ENCODE measurements around the gene ANKFY1. TPM values are rescaled to one million over a fixed set of nuclear protein-coding genes. Genes with fewer than 3 reads are reported as not detected.

The ANKFY1 gene
- total and polyA plus RNA-seq, 9 of the 15 experiments (the other 6 are each of a cell fraction or from before 2014, with no cell fraction given), result 4.3 to 25.6 (median 12.2) TPM

DNA sequence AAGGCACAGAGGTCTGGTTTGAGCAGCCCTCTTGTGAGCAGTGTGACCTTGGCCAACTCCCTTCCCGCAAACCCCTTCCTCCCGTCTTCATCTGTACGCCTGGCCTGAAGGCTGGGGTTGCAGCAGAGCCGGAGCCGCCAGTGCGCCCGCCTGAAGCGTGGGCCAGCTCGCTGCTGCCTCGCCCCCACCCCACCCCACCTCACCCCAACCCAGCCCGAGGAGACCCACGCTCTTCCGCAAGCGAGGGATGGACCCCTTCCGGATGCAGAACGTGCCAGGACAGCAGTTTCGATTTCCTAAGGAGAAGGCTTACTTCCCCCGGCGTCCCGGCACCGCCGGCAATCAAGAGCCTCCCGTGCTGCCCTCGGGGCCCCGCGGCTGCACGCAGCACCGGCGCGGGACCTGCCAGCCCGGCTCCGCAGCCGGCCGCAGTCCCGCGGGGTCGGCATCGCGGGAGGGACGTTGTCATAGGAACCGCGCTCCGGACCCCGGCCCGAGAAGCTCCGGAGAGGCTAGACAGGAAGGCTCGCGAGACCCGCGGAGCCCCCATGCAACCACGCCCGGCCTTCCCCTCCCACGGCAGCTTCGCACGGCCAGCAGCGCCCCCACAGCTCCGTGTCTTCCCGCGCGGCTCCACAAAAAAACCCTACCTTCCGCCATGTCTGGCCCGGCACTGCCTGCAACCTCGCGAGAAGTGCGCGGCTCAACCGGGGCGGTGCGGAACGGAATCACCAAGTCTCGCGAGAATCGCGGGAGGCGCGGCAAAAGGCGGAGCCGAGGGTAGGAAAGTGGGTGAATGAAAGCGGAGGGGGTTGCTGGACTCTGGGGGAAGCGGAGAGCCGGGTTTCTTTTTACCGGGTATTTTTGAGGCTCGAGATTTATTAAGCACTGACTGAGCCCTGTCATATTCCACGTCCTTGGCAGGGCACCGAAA lies at the start of gene ANKFY1 (continued):
- TF ChIP-seq RBM17 (IDR thresholded peaks at IDR 0.05; ENCODE audit: borderline replicate concordance, low read depth, low read length) (no peak), STAT5B (CRISPR knock-in tag; IDR thresholded peaks at IDR 0.05) (no peak), YY1 (IDR thresholded peaks at IDR 0.05; ENCODE audit: borderline replicate concordance in 1 of 3, control insufficient read depth in 1 of 3, extremely low read depth in 1 of 3, insufficient read depth in 3 of 3, insufficient read length in 1 of 3, insufficient replicate concordance in 2 of 3, low read depth in 1 of 3, low read length in 2 of 3) (peak; percentile 65 to 93 (median 88)), NFIC (IDR thresholded peaks at IDR 0.05) (peak; percentile 50; the same call in 1 of the 2 replicates), ZFX (CRISPR knock-in tag; IDR thresholded peaks at IDR 0.05) (peak; percentile 57), CBFB (CRISPR knock-in tag; IDR thresholded peaks at IDR 0.05) (no peak), POLR2AphosphoS2 (IDR thresholded peaks at IDR 0.05; ENCODE audit: low read length) (no peak), NELFE (IDR thresholded peaks at IDR 0.05; ENCODE audit: insufficient read depth, insufficient read length) (no peak), ZNF561 (CRISPR knock-in tag; conservative IDR thresholded peaks at IDR 0.05) (no peak), MYC (IDR thresholded peaks at IDR 0.05; ENCODE audit: low read depth, low read length) (peak; percentile 39; the same call in 1 of the 2 replicates), MYC (CRISPR knock-in tag; IDR thresholded peaks at IDR 0.05; ENCODE audit: borderline replicate concordance, low read depth) (no peak), PHB2 (IDR thresholded peaks at IDR 0.05; ENCODE audit: low read depth) (no peak), MIER1 (IDR thresholded peaks at IDR 0.05; ENCODE audit: low read depth) (no peak), RCOR1 (IDR thresholded peaks at IDR 0.05; ENCODE audit: borderline replicate concordance in 1 of 2, low read depth in 2 of 2, low read length in 2 of 2) (no peak)
- TF ChIP-seq, protein P1, sequence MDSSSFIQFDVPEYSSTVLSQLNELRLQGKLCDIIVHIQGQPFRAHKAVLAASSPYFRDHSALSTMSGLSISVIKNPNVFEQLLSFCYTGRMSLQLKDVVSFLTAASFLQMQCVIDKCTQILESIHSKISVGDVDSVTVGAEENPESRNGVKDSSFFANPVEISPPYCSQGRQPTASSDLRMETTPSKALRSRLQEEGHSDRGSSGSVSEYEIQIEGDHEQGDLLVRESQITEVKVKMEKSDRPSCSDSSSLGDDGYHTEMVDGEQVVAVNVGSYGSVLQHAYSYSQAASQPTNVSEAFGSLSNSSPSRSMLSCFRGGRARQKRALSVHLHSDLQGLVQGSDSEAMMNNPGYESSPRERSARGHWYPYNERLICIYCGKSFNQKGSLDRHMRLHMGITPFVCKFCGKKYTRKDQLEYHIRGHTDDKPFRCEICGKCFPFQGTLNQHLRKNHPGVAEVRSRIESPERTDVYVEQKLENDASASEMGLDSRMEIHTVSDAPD (CRISPR knock-in tag; IDR thresholded peaks at IDR 0.05), result no peak
- TF ChIP-seq, protein P2, sequence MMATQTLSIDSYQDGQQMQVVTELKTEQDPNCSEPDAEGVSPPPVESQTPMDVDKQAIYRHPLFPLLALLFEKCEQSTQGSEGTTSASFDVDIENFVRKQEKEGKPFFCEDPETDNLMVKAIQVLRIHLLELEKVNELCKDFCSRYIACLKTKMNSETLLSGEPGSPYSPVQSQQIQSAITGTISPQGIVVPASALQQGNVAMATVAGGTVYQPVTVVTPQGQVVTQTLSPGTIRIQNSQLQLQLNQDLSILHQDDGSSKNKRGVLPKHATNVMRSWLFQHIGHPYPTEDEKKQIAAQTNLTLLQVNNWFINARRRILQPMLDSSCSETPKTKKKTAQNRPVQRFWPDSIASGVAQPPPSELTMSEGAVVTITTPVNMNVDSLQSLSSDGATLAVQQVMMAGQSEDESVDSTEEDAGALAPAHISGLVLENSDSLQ (IDR thresholded peaks at IDR 0.05), result no peak
- TF ChIP-seq, protein P3, sequence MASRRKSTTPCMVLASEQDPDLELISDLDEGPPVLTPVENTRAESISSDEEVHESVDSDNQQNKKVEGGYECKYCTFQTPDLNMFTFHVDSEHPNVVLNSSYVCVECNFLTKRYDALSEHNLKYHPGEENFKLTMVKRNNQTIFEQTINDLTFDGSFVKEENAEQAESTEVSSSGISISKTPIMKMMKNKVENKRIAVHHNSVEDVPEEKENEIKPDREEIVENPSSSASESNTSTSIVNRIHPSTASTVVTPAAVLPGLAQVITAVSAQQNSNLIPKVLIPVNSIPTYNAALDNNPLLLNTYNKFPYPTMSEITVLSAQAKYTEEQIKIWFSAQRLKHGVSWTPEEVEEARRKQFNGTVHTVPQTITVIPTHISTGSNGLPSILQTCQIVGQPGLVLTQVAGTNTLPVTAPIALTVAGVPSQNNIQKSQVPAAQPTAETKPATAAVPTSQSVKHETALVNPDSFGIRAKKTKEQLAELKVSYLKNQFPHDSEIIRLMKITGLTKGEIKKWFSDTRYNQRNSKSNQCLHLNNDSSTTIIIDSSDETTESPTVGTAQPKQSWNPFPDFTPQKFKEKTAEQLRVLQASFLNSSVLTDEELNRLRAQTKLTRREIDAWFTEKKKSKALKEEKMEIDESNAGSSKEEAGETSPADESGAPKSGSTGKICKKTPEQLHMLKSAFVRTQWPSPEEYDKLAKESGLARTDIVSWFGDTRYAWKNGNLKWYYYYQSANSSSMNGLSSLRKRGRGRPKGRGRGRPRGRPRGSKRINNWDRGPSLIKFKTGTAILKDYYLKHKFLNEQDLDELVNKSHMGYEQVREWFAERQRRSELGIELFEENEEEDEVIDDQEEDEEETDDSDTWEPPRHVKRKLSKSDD (conservative IDR thresholded peaks at IDR 0.05; ENCODE audit: low read length), result peak; percentile 97
- TF ChIP-seq, protein P4, sequence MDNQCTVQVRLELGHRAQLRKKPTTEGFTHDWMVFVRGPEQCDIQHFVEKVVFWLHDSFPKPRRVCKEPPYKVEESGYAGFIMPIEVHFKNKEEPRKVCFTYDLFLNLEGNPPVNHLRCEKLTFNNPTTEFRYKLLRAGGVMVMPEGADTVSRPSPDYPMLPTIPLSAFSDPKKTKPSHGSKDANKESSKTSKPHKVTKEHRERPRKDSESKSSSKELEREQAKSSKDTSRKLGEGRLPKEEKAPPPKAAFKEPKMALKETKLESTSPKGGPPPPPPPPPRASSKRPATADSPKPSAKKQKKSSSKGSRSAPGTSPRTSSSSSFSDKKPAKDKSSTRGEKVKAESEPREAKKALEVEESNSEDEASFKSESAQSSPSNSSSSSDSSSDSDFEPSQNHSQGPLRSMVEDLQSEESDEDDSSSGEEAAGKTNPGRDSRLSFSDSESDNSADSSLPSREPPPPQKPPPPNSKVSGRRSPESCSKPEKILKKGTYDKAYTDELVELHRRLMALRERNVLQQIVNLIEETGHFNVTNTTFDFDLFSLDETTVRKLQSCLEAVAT (IDR thresholded peaks at IDR 0.05), result no peak

All from K562 (cell line).